Ishikawa (cell line): ENCODE results near the gene PRKAB2.

Experiments
- CEBPB ChIP-seq: IDR thresholded peaks from 2 replicates; pipeline ENCODE4 v1.6.1; 2012
- CREB1 ChIP-seq: IDR thresholded peaks from 2 replicates; pipeline ENCODE4 v1.6.1; 2012; ENCODE audit warnings: low read depth
- EP300 ChIP-seq: IDR thresholded peaks from 2 replicates; pipeline ENCODE4 v1.6.1; 2012; ENCODE audit warnings: borderline replicate concordance
- TAF1 ChIP-seq: IDR thresholded peaks from 2 replicates; pipeline ENCODE4 v1.6.1; 2012; ENCODE audit warnings: low read depth, mild to moderate bottlenecking
- YY1 ChIP-seq: IDR thresholded peaks from 2 replicates; pipeline ENCODE4 v1.6.1; 2012; ENCODE audit warnings: low read depth
- ZBTB7A ChIP-seq: IDR thresholded peaks from 2 replicates; pipeline ENCODE4 v1.6.1; 2012; ENCODE audit warnings: low read depth
- TF ChIP-seq, protein P1 (sequence below): IDR thresholded peaks from 2 replicates; pipeline ENCODE4 v1.6.1; 2012; ENCODE audit warnings: low read depth, mild to moderate bottlenecking

DNA sequence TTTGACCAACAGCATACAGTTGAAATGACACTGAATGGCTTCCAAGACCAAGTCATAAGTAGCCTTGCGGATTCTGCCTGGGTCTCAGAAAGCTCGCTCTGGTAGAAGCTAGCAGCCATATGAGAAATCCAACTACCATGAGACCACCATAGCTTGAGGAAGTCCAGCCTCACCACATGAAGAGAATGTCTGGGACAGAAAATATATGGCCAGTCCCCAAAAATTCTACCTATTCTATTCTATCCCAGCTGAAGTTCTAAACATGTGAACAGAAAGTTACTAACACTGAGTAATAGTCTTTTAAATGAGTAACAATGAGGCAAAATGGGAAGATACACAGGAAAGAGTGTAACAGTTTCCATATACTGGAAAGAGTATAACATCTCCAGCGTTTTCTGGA, 43.9 kb upstream of the PRKAB2 start:
- TF ChIP-seq, protein P1, sequence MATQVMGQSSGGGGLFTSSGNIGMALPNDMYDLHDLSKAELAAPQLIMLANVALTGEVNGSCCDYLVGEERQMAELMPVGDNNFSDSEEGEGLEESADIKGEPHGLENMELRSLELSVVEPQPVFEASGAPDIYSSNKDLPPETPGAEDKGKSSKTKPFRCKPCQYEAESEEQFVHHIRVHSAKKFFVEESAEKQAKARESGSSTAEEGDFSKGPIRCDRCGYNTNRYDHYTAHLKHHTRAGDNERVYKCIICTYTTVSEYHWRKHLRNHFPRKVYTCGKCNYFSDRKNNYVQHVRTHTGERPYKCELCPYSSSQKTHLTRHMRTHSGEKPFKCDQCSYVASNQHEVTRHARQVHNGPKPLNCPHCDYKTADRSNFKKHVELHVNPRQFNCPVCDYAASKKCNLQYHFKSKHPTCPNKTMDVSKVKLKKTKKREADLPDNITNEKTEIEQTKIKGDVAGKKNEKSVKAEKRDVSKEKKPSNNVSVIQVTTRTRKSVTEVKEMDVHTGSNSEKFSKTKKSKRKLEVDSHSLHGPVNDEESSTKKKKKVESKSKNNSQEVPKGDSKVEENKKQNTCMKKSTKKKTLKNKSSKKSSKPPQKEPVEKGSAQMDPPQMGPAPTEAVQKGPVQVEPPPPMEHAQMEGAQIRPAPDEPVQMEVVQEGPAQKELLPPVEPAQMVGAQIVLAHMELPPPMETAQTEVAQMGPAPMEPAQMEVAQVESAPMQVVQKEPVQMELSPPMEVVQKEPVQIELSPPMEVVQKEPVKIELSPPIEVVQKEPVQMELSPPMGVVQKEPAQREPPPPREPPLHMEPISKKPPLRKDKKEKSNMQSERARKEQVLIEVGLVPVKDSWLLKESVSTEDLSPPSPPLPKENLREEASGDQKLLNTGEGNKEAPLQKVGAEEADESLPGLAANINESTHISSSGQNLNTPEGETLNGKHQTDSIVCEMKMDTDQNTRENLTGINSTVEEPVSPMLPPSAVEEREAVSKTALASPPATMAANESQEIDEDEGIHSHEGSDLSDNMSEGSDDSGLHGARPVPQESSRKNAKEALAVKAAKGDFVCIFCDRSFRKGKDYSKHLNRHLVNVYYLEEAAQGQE = no peak
- no peak for TF ChIP-seq CEBPB
- no peak for TF ChIP-seq ZBTB7A
- TF ChIP-seq TAF1 = no peak
- TF ChIP-seq YY1 = no peak
- no peak for TF ChIP-seq CREB1
- TF ChIP-seq EP300 = no peak
